K562 (cell line): ENCODE data around the gene TCF7. TPM values are rescaled to one million over a fixed set of nuclear protein-coding genes. Genes with fewer than 3 reads are reported as not detected.

Experiments
- ATAC-seq: fragments of 200-7000 bp; cut with Tn5 transposase; 3 replicates; pipeline ENCODE4 v1.9.1; 2020; ENCODE audit warnings: moderate library complexity
- BruUV-seq: library from RNA; stranded (reverse); fragments of 400-500 nt; replicated peaks from 2 replicates; lab custom pipeline; 2021; lab: Mats Ljungman, UMichigan
- CTCF ChIA-PET: fragments of 300-600 bp; formaldehyde crosslinking; extraction: SDS; loops from one replicate; lab custom pipeline; 2021; ENCODE audit warnings: low intra/inter-chr PET ratio; lab: Yijun Ruan, JAX
- POLR2A ChIA-PET: fragments of 300-600, 350-650 bp; sonication (Branson Sonifier 250); formaldehyde crosslinking; extraction: SDS; loops from one replicate; lab custom pipeline; 2021; ENCODE audit warnings: antibody characterized with exemption, inconsistent platforms; lab: Yijun Ruan, JAX
- DNase-seq, 4 experiments: peaks; one replicate each; pipeline versions ENCODE4 v3.0.0 to v3.0.0-alpha.2; 2011 to 2018; ENCODE audit warnings: low spot score in 3 of 4, mixed read lengths in 3 of 4; ENCODE audit errors: extremely low read depth in 1 of 4
- FAIRE-seq: peaks from 2 replicates; lab custom pipeline; 2011; peaks lifted over from hg19 to GRCh38; lab: Jason Lieb, UNC
- H2AFZ ChIP-seq: 2 replicates; pipeline ENCODE4 v1.6.0; 2011; ENCODE audit warnings: low read depth, low read length, control low read depth, inconsistent platforms
- H3K27ac ChIP-seq: fragments of 200-600 bp; 3 replicates; pipeline ENCODE4 v1.8.0; 2011; ENCODE audit warnings: low read depth, mild to moderate bottlenecking, control low read depth, inconsistent platforms, low read length, moderate library complexity, mixed read lengths; ENCODE audit errors: extremely low read depth
- H3K27me3 ChIP-seq, 2 experiments: fragments of 300-600 bp in 1 of 2; 2 replicates in 1 of 2; 3 replicates in 1 of 2; pipeline versions ENCODE4 v1.6.0 to v1.8.0; 2011; ENCODE audit warnings: inconsistent platforms in 2 of 2, low read length in 2 of 2, mild to moderate bottlenecking in 1 of 2, mixed read lengths in 1 of 2, moderate library complexity in 1 of 2; ENCODE audit not compliant: control insufficient read depth in 2 of 2, insufficient read depth in 2 of 2
- H3K36me3 ChIP-seq: fragments of 300-600 bp; 3 replicates; pipeline ENCODE4 v1.8.0; 2011; ENCODE audit warnings: mild to moderate bottlenecking, low read length, inconsistent platforms; ENCODE audit not compliant: control insufficient read depth, insufficient read depth
- H3K4me1 ChIP-seq, 2 experiments: fragments of 200-600 bp in 1 of 2; replicated peaks in 1 of 2; 2 replicates in 1 of 2; 3 replicates in 1 of 2; pipeline versions ENCODE4 v1.5.1 to v1.8.0; 2011; ENCODE audit warnings: inconsistent platforms in 2 of 2, low read length in 2 of 2, mild to moderate bottlenecking in 1 of 2, mixed read lengths in 1 of 2, moderate library complexity in 1 of 2; ENCODE audit not compliant: control insufficient read depth in 2 of 2, insufficient read depth in 2 of 2
- H3K4me2 ChIP-seq: 2 replicates; pipeline ENCODE4 v1.6.1; 2011; ENCODE audit warnings: low read length, control low read depth, inconsistent platforms, mixed read lengths; ENCODE audit not compliant: insufficient read depth
- H3K4me3 ChIP-seq: fragments of 200-600 bp; sonication (generic), shearing (Covaris generic); 2 replicates; pipeline ENCODE4 v1.5.1; 2016; ENCODE audit warnings: control low read depth, inconsistent platforms
- H3K79me2 ChIP-seq: fragments of 200-600 bp; 3 replicates; pipeline ENCODE4 v1.8.0; 2011; ENCODE audit warnings: low read length, inconsistent platforms; ENCODE audit not compliant: control insufficient read depth, insufficient read depth
- H3K9ac ChIP-seq, 2 experiments: 2 replicates each; pipeline versions ENCODE4 v1.6.0 to v1.6.1; 2011; ENCODE audit warnings: low read depth in 2 of 2, low read length in 2 of 2, control low read depth in 1 of 2, inconsistent platforms in 1 of 2, mild to moderate bottlenecking in 1 of 2, mixed read lengths in 1 of 2; ENCODE audit not compliant: insufficient read depth in 1 of 2
- H3K9me1 ChIP-seq: one replicate; pipeline ENCODE4 v1.6.0; 2011; ENCODE audit warnings: inconsistent platforms, mild to moderate bottlenecking, low read length, moderate library complexity; ENCODE audit not compliant: control insufficient read depth, insufficient read depth
- H3K9me3 ChIP-seq: replicated peaks from 2 replicates; pipeline ENCODE4 v1.5.1; 2011; ENCODE audit warnings: low read depth, low read length, inconsistent platforms; ENCODE audit not compliant: control insufficient read depth, insufficient read depth
- H4K20me1 ChIP-seq: replicated peaks from 2 replicates; pipeline ENCODE4 v1.6.1; 2011; ENCODE audit warnings: low read length, inconsistent platforms, mixed read lengths; ENCODE audit not compliant: control insufficient read depth, insufficient read depth
- ARID3A ChIP-seq: IDR thresholded peaks from 2 replicates; pipeline ENCODE4 v1.6.1; 2012; ENCODE audit warnings: low read depth, low read length, improper control_type of control experiment, borderline replicate concordance
- CHD4 ChIP-seq: fragments of 200-600 bp; sonication (generic); IDR thresholded peaks from 3 replicates; pipeline ENCODE4 v1.6.1; 2012; ENCODE audit warnings: low read depth, mild to moderate bottlenecking, mixed read lengths, low read length, inconsistent platforms; ENCODE audit not compliant: insufficient read depth, insufficient replicate concordance, poor library complexity, severe bottlenecking
- CLOCK ChIP-seq: fragments of 250-450 bp; sonication (Bioruptor Pico); IDR thresholded peaks from 2 replicates; pipeline ENCODE4 v1.4.0; 2020; ENCODE audit warnings: mild to moderate bottlenecking, moderate library complexity, borderline replicate concordance
- CTCF ChIP-seq, 3 experiments: IDR thresholded peaks in 2 of 3; conservative IDR thresholded peaks in 1 of 3; 2 replicates each; pipeline ENCODE4 v1.5.1; 2011 to 2012; ENCODE audit warnings: low read length in 3 of 3, mild to moderate bottlenecking in 3 of 3, control low read depth in 2 of 3, improper control_type of control experiment in 1 of 3, inconsistent platforms in 1 of 3, low read depth in 1 of 3, mixed read lengths in 1 of 3, moderate library complexity in 1 of 3; ENCODE audit not compliant: insufficient read depth in 2 of 3
- ELF4 ChIP-seq: fragments of 450-650 bp; formaldehyde crosslinking; IDR thresholded peaks from 2 replicates; pipeline ENCODE4 v1.4.0; 2022; ENCODE audit warnings: missing genetic modification characterization
- ERF ChIP-seq: fragments of 450-650 bp; formaldehyde crosslinking; IDR thresholded peaks from 2 replicates; pipeline ENCODE4 v1.4.0; 2020; ENCODE audit warnings: mild to moderate bottlenecking, mixed read lengths
- GABPB1 ChIP-seq: sonication (generic); formaldehyde crosslinking; IDR thresholded peaks from 2 replicates; pipeline ENCODE4 v1.8.0; 2022; ENCODE audit warnings: mild to moderate bottlenecking, missing genetic modification reagents
- MAFF ChIP-seq: IDR thresholded peaks from 2 replicates; pipeline ENCODE4 v1.6.1; 2012; ENCODE audit warnings: low read length, improper control_type of control experiment
- SAFB ChIP-seq: fragments of 200-400 bp; formaldehyde crosslinking; IDR thresholded peaks from 2 replicates; pipeline ENCODE4 v1.6.1; 2017; ENCODE audit warnings: low read depth, low read length, borderline replicate concordance
- SNIP1 ChIP-seq: fragments of 450-650 bp; IDR thresholded peaks from 2 replicates; pipeline ENCODE4 v1.7.1; 2017; ENCODE audit warnings: low read depth, mild to moderate bottlenecking
- SRSF3 ChIP-seq: fragments of 200-400 bp; formaldehyde crosslinking; IDR thresholded peaks from 2 replicates; pipeline ENCODE4 v1.6.1; 2016; ENCODE audit warnings: mild to moderate bottlenecking, low read length, moderate library complexity; ENCODE audit not compliant: insufficient read depth
- TAF15 ChIP-seq: fragments of 200-400 bp; formaldehyde crosslinking; IDR thresholded peaks from 2 replicates; pipeline ENCODE4 v1.6.1; 2017; ENCODE audit warnings: mild to moderate bottlenecking, low read depth, low read length, moderate library complexity
- TAF7 ChIP-seq: fragments of 450-650 bp; IDR thresholded peaks from 2 replicates; pipeline ENCODE4 v1.6.1; 2016; ENCODE audit warnings: missing genetic modification characterization, missing compliant biosample characterization
- ZNF217 ChIP-seq: sonication (generic); formaldehyde crosslinking; IDR thresholded peaks from 2 replicates; pipeline ENCODE4 v1.8.0; 2022; ENCODE audit warnings: mild to moderate bottlenecking, missing genetic modification reagents
- ZZZ3 ChIP-seq: fragments of 450-650 bp; IDR thresholded peaks from 2 replicates; pipeline ENCODE4 v1.6.1; 2016; ENCODE audit warnings: antibody characterized with exemption, mild to moderate bottlenecking, moderate library complexity
- WGBS: fragments of 100-300 bp; shearing (Covaris generic); methylation state at CpG from one replicate; pipeline ENCODE4 v1.1.6; 2016; ENCODE audit warnings: low coverage, mixed read lengths; ENCODE audit not compliant: insufficient coverage; ENCODE audit errors: missing lambda C conversion rate; 5-methylcytosine and 5-hydroxymethylcytosine counted together
- in situ Hi-C: fragments of 300-500 bp; cut with MboI; formaldehyde crosslinking; loops from 4 replicates; pipeline ENCODE4 v1.15.0; 2018; ENCODE audit warnings: inconsistent platforms, mixed read lengths
- intact Hi-C: fragments of 100-400 bp; cut with micrococcal nuclease; formaldehyde crosslinking; loops from 2 replicates; pipeline ENCODE4 v1.14.2; 2022
- polyA plus RNA-seq, 8 experiments: library from polyadenylated mRNA; depleted of rRNA in 4 of 8; stranded (reverse) in 5 of 8; unstranded in 3 of 8; fragments of >200 nt; fragmentation: Nextera tagmentation in 2 of 8; fragmentation: Illumina TruSeq in 1 of 8; extraction: Ambion mirVana in 2 of 8; extraction: Trizol in 1 of 8; gene quantifications; 2 replicates each; pipeline versions ENCODE4 v1.2.1 to v1.2.3, GENCODE V29; 2011 to 2014; ENCODE audit warnings: inconsistent platforms in 1 of 8, missing spikeins in 1 of 8
- total RNA-seq, 7 experiments: library from RNA; depleted of rRNA in 6 of 7; stranded (reverse); fragments of >200 nt in 6 of 7; fragmentation: Illumina TruSeq in 2 of 7; extraction: Trizol in 2 of 7; gene quantifications; 2 replicates each; pipeline versions ENCODE4 v1.2.1 to v1.2.3, GENCODE V29; 2011 to 2021; ENCODE audit warnings: low replicate concordance in 1 of 7

The TCF7 gene
- total and polyA plus RNA-seq, 9 of the 15 experiments (the other 6 are each of a cell fraction or from before 2014, with no cell fraction given): 1.6 to 14.9 (median 4.2) TPM

- WGBS: 80% methylated on average over 16 of the region's 16 CpGs
- FAIRE-seq (no peak), DNase-seq (no peak), ATAC-seq (peak; percentile 45; the same call in 2 of the 3 replicates)
- POLR2A ChIA-PET: interaction anchor here (0.6 kb wide), 2 partner anchors 26 to 199 kb away, joined by 3 read pairs; no protein-coding TSS in a partner anchor
- no peaks in the 10 kb centered on the region for H3K9me3 ChIP-seq
- CTCF ChIA-PET: no interaction called here
- peaks cover 52% of the 10 kb centered on the region; the same call in 2 of the 3 replicates for H3K36me3 ChIP-seq
- H3K27ac ChIP-seq: no peak overlapping the region
- in situ Hi-C loops: no loop called here
- peaks cover 21% of the 10 kb centered on the region for H4K20me1 ChIP-seq
- H3K27me3 ChIP-seq: no peaks in the 10 kb centered on the region
- H3K4me2 ChIP-seq: no peak overlapping the region
- no peak overlapping the region for H3K4me3 ChIP-seq
- peaks cover 7% of the 10 kb centered on the region for H3K9me1 ChIP-seq
- peaks cover 0 to 15% of the 10 kb centered on the region in 2 experiments; a peak in 1 of 5 replicates for H3K4me1 ChIP-seq
- H3K9ac ChIP-seq: no peak overlapping the region
- H3K79me2 ChIP-seq: no peaks in the 10 kb centered on the region
- no TSS peak for BruUV-seq
- intact Hi-C loops: no loop called here
- H2AFZ ChIP-seq: no peak overlapping the region
- TF ChIP-seq CHD4 (no peak), TAF15 (no peak), CLOCK (CRISPR knock-in tag) (no peak), ELF4 (CRISPR knock-in tag) (no peak), MAFF (0 out of 2 replicates have a peak, but pooled peaks have one; percentile 12), SAFB (no peak), GABPB1 (CRISPR knock-in tag) (no peak), ZZZ3 (no peak), ERF (CRISPR knock-in tag) (no peak), ZNF217 (no peak), CTCF (IDR thresholded peaks at IDR 0.05 in 2 of 3, conservative IDR thresholded peaks at IDR 0.05 in 1 of 3; ENCODE audit: insufficient read depth in 2 of 3, low read depth in 1 of 3, low read length in 3 of 3) (peak; percentile 22 to 26 (median 22); a peak in 2 of 6 replicates), SNIP1 (no peak), SRSF3 (no peak), TAF7 (no peak), ARID3A (no peak)
Observed at GRCh38 chr5:134132372-134133187, 18.1 kb downstream of the TCF7 start.
